HG02642 (cell line): Measurements from ENCODE around the gene FLYWCH1.
A peak's percentile ranks its signal among the peaks of the same experiment; 100 is the strongest.

Experiments used
- ATAC-seq: cut with Tn5 transposase; IDR thresholded peaks from one replicate; pipeline ENCODE4 v1.9.1; 2021; ENCODE audit warnings: mild to moderate bottlenecking; ENCODE audit not compliant: unreplicated experiment, poor library complexity

FLYWCH1 gene

GRCh38 chr16:2979669-2980226 is 68.0 kb downstream of the FLYWCH1 start:
- ATAC-seq: no peak

GRCh38 chr16:2980227-2981176 is 68.8 kb downstream of the FLYWCH1 start, which contains the start of gene PKMYT1:
Gene PKMYT1, minus strand, starts transcription at chr16:2980446. Its CDS starts 789 bp downstream, at chr16:2979657.
- ATAC-seq: peak; percentile 75

DNA sequence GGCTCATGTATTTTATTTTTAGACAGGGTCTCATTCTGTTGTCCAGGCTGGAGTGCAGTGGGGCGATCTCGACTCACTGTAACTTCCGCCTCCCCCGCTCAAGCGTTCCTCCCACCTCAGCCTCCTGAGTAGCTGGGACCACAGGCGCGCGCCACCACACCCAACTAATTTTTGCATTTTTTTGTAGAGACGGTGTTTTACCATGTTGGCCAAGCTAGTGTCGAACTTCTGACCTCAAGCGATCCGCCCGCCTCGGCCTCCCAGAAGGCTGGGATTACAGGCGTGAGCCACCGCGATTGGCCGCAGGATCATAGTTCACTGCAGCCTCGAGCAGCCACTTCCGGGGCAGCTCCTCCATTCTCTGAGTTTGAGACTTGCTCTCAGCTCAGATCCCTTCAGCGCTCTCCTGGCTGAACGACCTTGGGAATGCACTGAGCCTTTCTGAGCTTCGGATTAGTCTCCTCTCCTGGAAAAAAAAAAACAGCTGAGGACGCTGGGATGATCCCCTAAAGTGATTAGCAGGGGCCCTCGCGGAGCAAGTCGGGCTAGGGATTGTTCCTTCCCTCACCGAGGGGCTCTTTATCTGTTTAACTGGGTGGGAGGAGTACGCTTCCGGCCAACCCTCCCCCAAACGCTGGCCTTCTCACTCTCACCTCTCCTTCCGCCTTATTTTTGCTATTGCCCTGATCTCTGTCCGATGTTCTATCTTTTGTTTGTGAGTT is 69.6 kb downstream of the FLYWCH1 start:
- ATAC-seq: no peak

DNA sequence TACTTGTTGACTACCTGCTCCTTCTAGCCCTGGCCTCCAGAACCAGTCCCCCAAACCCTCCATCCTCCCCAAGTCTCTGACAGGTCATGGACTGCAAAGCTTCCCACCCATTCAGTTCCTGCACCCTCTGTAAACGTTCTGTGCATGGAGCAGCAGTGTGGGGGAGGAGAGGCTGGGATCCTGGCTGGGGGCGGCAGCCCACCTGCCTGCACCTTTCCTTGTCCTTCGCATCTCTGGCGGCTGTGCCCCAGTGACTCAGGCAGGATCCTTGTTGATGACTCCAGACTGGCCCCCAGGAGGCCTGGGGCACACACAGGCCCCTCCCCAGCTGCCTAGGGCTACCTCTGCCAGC is 70.1 kb downstream of the FLYWCH1 start:
- no peak for ATAC-seq

DNA sequence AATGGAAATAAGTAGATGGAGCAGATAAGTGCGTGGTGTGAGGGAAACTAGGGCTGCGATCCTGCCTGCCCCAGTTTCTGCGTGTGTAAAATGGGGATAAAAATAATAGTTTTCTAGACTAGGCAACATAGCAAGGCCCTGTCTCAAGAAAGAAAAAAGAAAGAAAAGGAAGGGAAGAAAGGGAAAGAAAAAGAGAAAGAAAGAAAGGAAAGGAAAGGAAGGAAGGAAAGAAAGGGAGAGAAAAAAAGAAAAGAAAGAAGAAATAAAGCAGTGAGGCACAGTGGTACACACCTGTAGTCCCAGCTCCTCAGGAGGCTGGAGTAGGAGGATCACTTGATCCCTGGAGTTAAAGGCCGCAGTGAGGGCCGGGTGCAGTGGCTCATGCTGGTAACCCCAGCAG is 70.7 kb downstream of the FLYWCH1 start:
- ATAC-seq: no peak

GRCh38 chr16:2983706-2984136 is 72.0 kb downstream of the FLYWCH1 start:
- peak; percentile 36 for ATAC-seq

GRCh38 chr16:2985462-2985861 is 73.7 kb downstream of the FLYWCH1 start:
- ATAC-seq: no peak

DNA sequence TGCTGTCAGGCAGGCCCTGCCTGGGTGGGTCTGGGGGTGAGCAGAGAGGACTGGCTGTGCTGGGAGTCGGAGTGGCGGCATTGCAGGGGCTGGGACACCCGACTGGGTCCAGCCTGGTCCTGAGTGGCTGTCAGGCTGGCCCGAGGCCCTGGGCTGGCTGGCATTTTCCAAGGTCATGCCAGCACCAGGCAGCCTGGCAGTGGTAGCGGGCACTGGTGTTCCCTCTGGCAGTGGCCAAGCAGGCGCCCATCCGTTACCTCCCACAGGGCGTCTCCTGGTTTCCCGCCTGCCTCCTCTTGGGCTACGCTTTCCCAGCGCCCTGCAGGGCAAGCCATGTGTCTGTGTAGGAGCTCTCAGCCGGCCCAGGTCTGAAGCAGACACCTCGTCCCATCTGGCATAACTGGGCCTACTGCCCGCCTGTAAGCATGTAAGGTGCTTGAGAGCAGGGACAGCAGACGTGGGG is 74.2 kb downstream of the FLYWCH1 start:
- no peak for ATAC-seq

- no peak for ATAC-seq
Observed at GRCh38 chr16:2986623-2987188, 75.0 kb downstream of the FLYWCH1 start.

- no peak for ATAC-seq
Observed at GRCh38 chr16:2987286-2987685, 75.6 kb downstream of the FLYWCH1 start.

- ATAC-seq: no peak
Observed at GRCh38 chr16:2987833-2988232, 76.1 kb downstream of the FLYWCH1 start.

GRCh38 chr16:2988590-2989099 is 76.9 kb downstream of the FLYWCH1 start:
- ATAC-seq: no peak

DNA sequence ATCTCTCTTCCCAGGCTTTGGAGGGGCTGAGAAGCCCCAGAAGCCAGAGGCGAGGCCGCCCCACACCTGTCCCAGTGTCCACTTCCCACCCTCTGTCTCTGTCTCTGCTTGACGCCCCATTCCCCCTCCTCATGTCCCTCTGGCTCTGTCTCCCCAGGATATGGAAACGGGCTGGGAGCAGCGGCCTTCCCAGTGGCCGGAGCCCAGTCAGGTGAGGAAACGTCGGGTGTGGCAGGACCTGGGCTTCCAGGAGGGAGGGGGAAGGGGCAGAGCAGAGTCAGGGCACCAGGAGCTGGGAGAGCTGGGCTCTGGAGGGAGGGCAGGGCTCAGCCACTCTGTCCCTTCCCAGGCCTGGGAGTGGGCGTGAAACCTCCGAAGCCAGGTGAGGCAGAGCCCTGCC is 79.2 kb downstream of the FLYWCH1 start:
- no peak for ATAC-seq

GRCh38 chr16:2991566-2992261 is 80.0 kb downstream of the FLYWCH1 start:
- no peak for ATAC-seq

DNA sequence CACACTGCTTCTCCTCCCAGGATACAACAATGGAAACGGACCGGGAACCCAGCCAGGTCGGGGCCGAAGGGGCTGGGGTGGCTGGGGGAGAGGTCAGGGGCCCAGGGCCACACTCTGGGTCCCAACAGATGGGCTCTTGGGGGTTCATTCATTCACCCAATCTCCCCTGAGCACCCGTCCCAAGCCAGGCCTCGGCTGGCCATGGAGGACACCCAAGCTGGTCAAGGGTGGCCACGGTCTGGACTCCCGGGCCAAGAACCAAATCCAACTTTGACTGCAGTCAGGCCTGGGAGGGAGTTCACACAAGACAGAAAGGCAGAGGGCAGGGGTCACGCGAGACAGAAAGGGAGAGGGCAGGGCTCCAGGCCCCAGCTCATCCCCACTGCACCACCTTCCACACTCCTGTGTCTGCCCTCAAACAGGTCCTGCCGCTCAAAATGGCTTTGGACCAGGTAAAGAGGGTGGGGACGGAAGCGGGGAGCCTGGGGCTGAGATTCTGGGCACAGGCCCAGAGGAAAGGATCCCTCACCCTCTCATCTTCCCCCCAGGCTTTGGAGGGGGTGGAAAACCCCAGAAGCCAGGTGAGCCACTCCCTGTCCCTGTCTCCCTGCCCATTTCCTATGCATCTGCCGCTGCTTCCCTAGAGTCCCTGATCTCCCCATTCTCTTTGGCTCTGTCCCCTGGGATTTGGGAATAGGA is 80.8 kb downstream of the FLYWCH1 start:
- ATAC-seq: no peak

DNA sequence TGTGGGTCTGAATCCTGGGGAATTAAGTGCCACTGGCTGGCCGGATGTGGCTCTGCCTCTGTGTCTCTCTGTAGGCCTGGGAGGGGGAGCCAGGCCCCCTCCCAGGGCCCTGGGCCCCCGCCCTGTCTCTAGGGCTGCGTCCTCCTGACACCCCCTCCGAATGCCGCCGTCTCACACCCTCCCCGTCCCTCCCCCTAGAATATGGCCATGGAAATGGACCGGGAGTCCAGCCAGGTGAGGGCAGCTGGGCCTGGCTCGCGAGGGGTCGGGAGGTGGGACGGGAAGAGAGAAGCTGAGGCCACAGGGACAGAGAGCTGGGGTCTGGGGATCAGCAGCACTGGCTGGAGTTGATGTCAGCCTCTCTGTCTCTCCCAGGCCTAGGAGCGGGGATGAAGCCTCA is 84.6 kb downstream of the FLYWCH1 start:
- ATAC-seq: no peak

GRCh38 chr16:2999929-3000328 is 88.2 kb downstream of the FLYWCH1 start:
- ATAC-seq: no peak

DNA sequence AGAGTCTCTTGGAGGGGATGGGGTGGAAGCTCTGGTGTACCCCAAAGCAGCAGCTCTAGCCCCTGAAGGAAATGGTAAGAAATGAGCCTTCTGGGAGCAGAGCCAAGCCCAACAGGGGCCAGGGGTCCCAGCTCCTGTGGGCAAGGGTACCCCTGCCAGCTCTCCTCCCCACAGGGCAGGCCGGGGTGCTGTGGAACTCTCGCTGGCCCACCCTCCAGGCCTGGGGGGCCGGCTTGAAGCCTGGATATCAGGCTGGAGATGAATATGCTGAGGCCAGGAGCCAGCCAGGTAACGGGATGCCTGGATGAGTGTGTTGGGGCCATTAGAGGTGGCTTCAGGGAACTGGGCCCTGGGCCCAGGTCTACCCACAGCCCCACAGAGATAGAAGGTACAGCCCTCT is 88.8 kb downstream of the FLYWCH1 start:
- no peak for ATAC-seq
